ENCODE results near the gene TRMT11.

DNA sequence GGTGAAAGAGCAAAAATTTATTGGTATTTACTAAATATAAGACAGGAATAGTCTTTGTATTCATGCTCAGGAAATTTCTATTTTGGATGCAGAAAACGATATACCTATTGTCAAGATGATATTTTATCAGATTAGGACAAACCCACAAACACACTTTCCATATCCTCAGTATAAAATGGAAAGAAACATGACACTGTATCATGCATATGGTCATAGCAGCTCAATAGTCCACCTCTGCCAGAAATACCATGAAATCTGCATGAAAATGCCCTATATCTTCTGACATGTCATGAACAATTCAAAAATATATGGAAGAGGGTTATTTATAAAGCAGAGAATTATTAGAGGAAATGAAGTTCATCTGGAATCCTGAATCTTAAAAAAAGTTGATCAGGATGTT is 41.4 kb upstream of the TRMT11 start:
- TF ChIP-seq PYGO2 (tag; IDR thresholded peaks at IDR 0.05) (no peak), SMARCB1 (IDR thresholded peaks at IDR 0.05; ENCODE audit: insufficient read length, low read depth) (no peak), TCF7L2 (IDR thresholded peaks at IDR 0.05; ENCODE audit: low read depth, low read length) (no peak), EZH2 (IDR thresholded peaks at IDR 0.05; ENCODE audit: borderline replicate concordance, low read depth, low read length) (no peak), ZBTB7A (IDR thresholded peaks at IDR 0.05; ENCODE audit: borderline replicate concordance, control insufficient read depth, low read depth, low read length) (no peak), POLR2A (conservative IDR thresholded peaks at IDR 0.05) (no peak), PREB (CRISPR knock-in tag; IDR thresholded peaks at IDR 0.05) (no peak), FOSL1 (tag; conservative IDR thresholded peaks at IDR 0.05) (no peak), ESRRA (IDR thresholded peaks at IDR 0.05; ENCODE audit: borderline replicate concordance, low read depth) (no peak)

Data from K562 (cell line).